Measurements from ENCODE around the gene TACC3.
A peak's percentile ranks its signal among the peaks of the same experiment; 100 is the strongest.

Gene TACC3

GRCh38 chr4:1720163-1720983, 948 bp upstream of the TACC3 start:
- peak; percentile 48 for TF ChIP-seq TAF1 (IDR thresholded peaks at IDR 0.05; ENCODE audit: low read depth)
- peak; percentile 16; the same call in 1 of the 2 replicates for TF ChIP-seq YY1 (IDR thresholded peaks at IDR 0.05; ENCODE audit: low read depth)
- peak; percentile 62 for TF ChIP-seq USF1 (IDR thresholded peaks at IDR 0.05)
- no peak for TF ChIP-seq CEBPB (IDR thresholded peaks at IDR 0.05)
- no peak for TF ChIP-seq EP300 (IDR thresholded peaks at IDR 0.05; ENCODE audit: borderline replicate concordance)
- TF ChIP-seq REST (IDR thresholded peaks at IDR 0.05; ENCODE audit: low read depth) = 0 out of 2 replicates have a peak, but pooled peaks have one; percentile 7
- peak; percentile 65 for TF ChIP-seq MAX (IDR thresholded peaks at IDR 0.05)

- TF ChIP-seq ZBTB7A (IDR thresholded peaks at IDR 0.05; ENCODE audit: low read depth) (no peak), CEBPB (IDR thresholded peaks at IDR 0.05) (no peak), CREB1 (IDR thresholded peaks at IDR 0.05; ENCODE audit: low read depth) (no peak), TEAD4 (IDR thresholded peaks at IDR 0.05) (no peak), USF1 (IDR thresholded peaks at IDR 0.05) (no peak), EP300 (IDR thresholded peaks at IDR 0.05; ENCODE audit: borderline replicate concordance) (no peak)
Observed at GRCh38 chr4:1721666-1722550, 587 bp downstream of the TACC3 start.

GRCh38 chr4:1722551-1723118, 1.3 kb downstream of the TACC3 start:
- no peak for TF ChIP-seq YY1 (IDR thresholded peaks at IDR 0.05; ENCODE audit: low read depth)
- no peak for TF ChIP-seq FOXM1 (IDR thresholded peaks at IDR 0.05; ENCODE audit: borderline replicate concordance, low read depth)
- TF ChIP-seq EGR1 (IDR thresholded peaks at IDR 0.05) = no peak
- no peak for TF ChIP-seq REST (IDR thresholded peaks at IDR 0.05; ENCODE audit: low read depth)
- TF ChIP-seq TCF12 (IDR thresholded peaks at IDR 0.05; ENCODE audit: low read depth) = no peak
- no peak for TF ChIP-seq NFIC (IDR thresholded peaks at IDR 0.05)
- no peak for TF ChIP-seq TAF1 (IDR thresholded peaks at IDR 0.05; ENCODE audit: low read depth)
- no peak for TF ChIP-seq RAD21 (IDR thresholded peaks at IDR 0.05; ENCODE audit: low read depth)
- no peak for TF ChIP-seq CREB1 (IDR thresholded peaks at IDR 0.05; ENCODE audit: low read depth)
- TF ChIP-seq MAX (IDR thresholded peaks at IDR 0.05) = no peak
- no peak for TF ChIP-seq EP300 (IDR thresholded peaks at IDR 0.05; ENCODE audit: borderline replicate concordance)
- TF ChIP-seq CEBPB (IDR thresholded peaks at IDR 0.05) = no peak
- TF ChIP-seq USF1 (IDR thresholded peaks at IDR 0.05) = no peak
- TF ChIP-seq ZBTB7A (IDR thresholded peaks at IDR 0.05; ENCODE audit: low read depth) = no peak

- no peak for TF ChIP-seq TCF12 (IDR thresholded peaks at IDR 0.05; ENCODE audit: low read depth)
- TF ChIP-seq YY1 (IDR thresholded peaks at IDR 0.05; ENCODE audit: low read depth) = no peak
- TF ChIP-seq RAD21 (IDR thresholded peaks at IDR 0.05; ENCODE audit: low read depth) = no peak
- TF ChIP-seq CREB1 (IDR thresholded peaks at IDR 0.05; ENCODE audit: low read depth) = no peak
- TF ChIP-seq USF1 (IDR thresholded peaks at IDR 0.05) = no peak
- TF ChIP-seq EP300 (IDR thresholded peaks at IDR 0.05; ENCODE audit: borderline replicate concordance) = no peak
- TF ChIP-seq TAF1 (IDR thresholded peaks at IDR 0.05; ENCODE audit: low read depth) = no peak
- TF ChIP-seq MAX (IDR thresholded peaks at IDR 0.05) = no peak
- TF ChIP-seq CEBPB (IDR thresholded peaks at IDR 0.05) = no peak
- no peak for TF ChIP-seq TEAD4 (IDR thresholded peaks at IDR 0.05)
- TF ChIP-seq ZBTB7A (IDR thresholded peaks at IDR 0.05; ENCODE audit: low read depth) = no peak
- TF ChIP-seq FOXM1 (IDR thresholded peaks at IDR 0.05; ENCODE audit: borderline replicate concordance, low read depth) = no peak
- TF ChIP-seq REST (IDR thresholded peaks at IDR 0.05; ENCODE audit: low read depth) = no peak
- TF ChIP-seq NFIC (IDR thresholded peaks at IDR 0.05) = no peak
- TF ChIP-seq EGR1 (IDR thresholded peaks at IDR 0.05) = no peak
Observed at GRCh38 chr4:1723131-1723801, 1.9 kb downstream of the TACC3 start.
